ENCODE data around the gene DPM2. TPM values are rescaled to one million over a fixed set of nuclear protein-coding genes. Genes with fewer than 3 reads are reported as not detected.

DPM2 gene
- total and polyA plus RNA-seq, 2 experiments from 2014 or later: 27.0 to 66.5 TPM

DNA sequence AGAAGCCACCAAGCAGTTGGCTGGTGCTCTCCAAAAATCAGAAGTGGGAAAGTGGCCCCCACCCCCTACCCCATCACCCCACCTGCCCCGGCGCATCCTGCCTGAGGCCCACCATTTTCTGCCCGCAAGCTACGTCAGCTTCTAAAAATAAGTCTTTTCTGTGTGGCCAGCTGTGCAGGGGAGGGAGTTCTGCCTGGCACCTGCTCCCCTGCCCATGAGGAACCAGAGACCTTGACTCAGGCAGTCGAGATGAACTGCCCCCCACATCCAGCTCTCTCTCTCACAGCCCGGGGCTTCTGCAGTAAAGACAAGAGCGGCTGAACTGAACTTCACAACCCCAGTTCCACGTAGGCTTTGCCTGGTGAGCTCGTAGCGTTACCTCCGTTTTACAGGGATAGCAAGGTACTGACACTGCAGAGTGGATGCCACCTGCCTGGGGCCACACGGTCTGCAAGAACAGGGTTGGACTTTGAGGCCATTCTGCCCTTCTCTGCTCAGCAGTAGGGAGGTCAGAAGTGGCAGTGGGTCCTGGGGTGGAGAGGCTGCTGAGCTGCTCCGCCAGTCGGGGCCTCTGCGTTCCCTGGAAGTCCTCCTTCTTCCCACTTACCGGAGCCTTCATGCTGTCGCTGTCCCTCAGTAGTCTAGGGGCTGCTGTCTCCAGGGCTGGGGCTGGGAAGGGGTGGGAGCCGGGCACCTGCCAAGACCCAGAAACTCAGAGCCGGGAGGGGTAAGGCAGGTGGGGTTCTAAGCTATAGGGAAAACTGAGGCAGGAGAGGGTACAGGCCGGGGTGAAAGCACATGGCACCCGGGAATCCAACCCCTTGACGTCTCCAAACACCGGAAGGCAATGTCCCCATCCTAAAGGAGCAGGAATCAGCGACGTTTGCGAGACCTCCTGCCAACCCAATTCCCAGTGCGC is 21.6 kb downstream of the DPM2 start:
- peak; percentile 34 for DNase-seq
- peaks cover 22% of the 10 kb centered on the region for H3K79me2 ChIP-seq (ENCODE audit: insufficient read depth)
- peaks cover 33% of the 10 kb centered on the region for H3K4me1 ChIP-seq (ENCODE audit: insufficient read depth)
- H3K27ac ChIP-seq: peak overlapping the region; percentile 22; the same call in 1 of the 2 replicates
- H3K4me2 ChIP-seq (ENCODE audit: unreplicated experiment): peak overlapping the region; percentile 85
- 23 to 30% methylated on average over 24 to 27 of the region's 27 CpGs for WGBS, 2 experiments (ENCODE audit: low coverage in 1 of 2, low lambda C conversion rate in 2 of 2, missing lambda C conversion rate in 2 of 2)
- H3K4me3 ChIP-seq: peak overlapping the region; percentile 76
- no peaks in the 10 kb centered on the region for H3K9me2 ChIP-seq (ENCODE audit: insufficient read depth)
- H3K9ac ChIP-seq: peak overlapping the region; percentile 83
- peaks cover 27% of the 10 kb centered on the region for H3F3A ChIP-seq (ENCODE audit: insufficient read depth)
- peak overlapping the region; percentile 75 for H2AFZ ChIP-seq
- in situ Hi-C loops (cut with MboI): no loop called here
- H4K20me1 ChIP-seq (ENCODE audit: insufficient read depth): no peaks in the 10 kb centered on the region
- H3K27me3 ChIP-seq (replicated peaks; ENCODE audit: insufficient read depth): no peaks in the 10 kb centered on the region
- no peaks in the 10 kb centered on the region; the same call in 1 of the 2 replicates for H3K36me3 ChIP-seq (ENCODE audit: low read depth)
- TF ChIP-seq EZH2 (IDR thresholded peaks at IDR 0.05; ENCODE audit: insufficient read depth, poor library complexity, severe bottlenecking): no peak
- TF ChIP-seq EZH2phosphoT487 (IDR thresholded peaks at IDR 0.05; ENCODE audit: insufficient read depth, low read depth): no peak
- no peaks in the 10 kb centered on the region for H3K9me3 ChIP-seq (ENCODE audit: low read depth)

- Histone ChIP-seq H3K9me3 (ENCODE audit: low read depth) (no peaks in the 10 kb centered on the region), H3K4me3 (no peak overlapping the region), H3K27me3 (replicated peaks; ENCODE audit: insufficient read depth) (no peaks in the 10 kb centered on the region), H3K79me2 (ENCODE audit: insufficient read depth) (peaks cover 26% of the 10 kb centered on the region), H3K4me1 (ENCODE audit: insufficient read depth) (peaks cover 33% of the 10 kb centered on the region), H2AFZ (no peak overlapping the region), H3K27ac (no peak overlapping the region), H3K4me2 (ENCODE audit: unreplicated experiment) (peak overlapping the region; percentile 85), H3K9ac (no peak overlapping the region), H3K36me3 (ENCODE audit: low read depth) (no peaks in the 10 kb centered on the region; the same call in 1 of the 2 replicates), H4K20me1 (ENCODE audit: insufficient read depth) (no peaks in the 10 kb centered on the region), H3K9me2 (ENCODE audit: insufficient read depth) (no peaks in the 10 kb centered on the region), H3F3A (ENCODE audit: insufficient read depth) (peaks cover 25% of the 10 kb centered on the region)
- TF ChIP-seq EZH2phosphoT487 (IDR thresholded peaks at IDR 0.05; ENCODE audit: insufficient read depth, low read depth): no peak
- TF ChIP-seq EZH2 (IDR thresholded peaks at IDR 0.05; ENCODE audit: insufficient read depth, poor library complexity, severe bottlenecking): no peak
- 79 to 82% methylated on average over 5 of the region's 5 CpGs for WGBS, 2 experiments (ENCODE audit: low coverage in 1 of 2, low lambda C conversion rate in 2 of 2, missing lambda C conversion rate in 2 of 2)
- in situ Hi-C loops (cut with MboI): no loop called here
- peak; percentile 25 for DNase-seq
These were observed 22.3 kb downstream of the DPM2 start for GRCh38 chr9:127915325-127915752.

DNA sequence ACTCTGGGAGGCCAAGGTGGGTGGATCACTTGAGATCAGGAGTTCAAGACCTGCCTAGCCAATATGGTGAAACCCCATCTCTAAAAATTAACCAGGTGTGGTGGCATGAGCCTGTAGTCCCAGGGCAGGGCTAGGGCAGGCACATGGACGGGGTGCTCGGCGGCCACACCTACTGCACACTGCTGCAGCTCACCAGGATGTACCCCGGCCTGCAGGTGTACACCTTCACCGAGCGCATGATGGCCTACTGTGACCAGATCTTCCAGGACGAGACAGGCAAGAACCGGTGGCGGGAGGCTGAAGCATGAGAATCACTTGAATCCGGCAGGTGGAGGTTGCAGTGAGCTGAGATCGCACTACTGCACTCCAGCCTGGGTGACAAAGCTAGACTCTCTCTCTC is 24.0 kb downstream of the DPM2 start:
- no peaks in the 10 kb centered on the region for H3K27me3 ChIP-seq (replicated peaks; ENCODE audit: insufficient read depth)
- peaks cover 26% of the 10 kb centered on the region for H3K79me2 ChIP-seq (ENCODE audit: insufficient read depth)
- H3K27ac ChIP-seq: no peak overlapping the region
- H3K9me3 ChIP-seq (ENCODE audit: low read depth): no peaks in the 10 kb centered on the region
- H3K36me3 ChIP-seq (ENCODE audit: low read depth): no peaks in the 10 kb centered on the region; the same call in 1 of the 2 replicates
- H3K4me2 ChIP-seq (ENCODE audit: unreplicated experiment): no peak overlapping the region
- H3F3A ChIP-seq (ENCODE audit: insufficient read depth): peaks cover 15% of the 10 kb centered on the region
- in situ Hi-C loops (cut with MboI): no loop called here
- no peaks in the 10 kb centered on the region for H4K20me1 ChIP-seq (ENCODE audit: insufficient read depth)
- DNase-seq: no peak
- no peaks in the 10 kb centered on the region for H3K9me2 ChIP-seq (ENCODE audit: insufficient read depth)
- no peak overlapping the region for H3K4me3 ChIP-seq
- H3K9ac ChIP-seq: no peak overlapping the region
- peaks cover 19% of the 10 kb centered on the region for H3K4me1 ChIP-seq (ENCODE audit: insufficient read depth)
- no peak overlapping the region for H2AFZ ChIP-seq
- TF ChIP-seq EZH2 (IDR thresholded peaks at IDR 0.05; ENCODE audit: insufficient read depth, poor library complexity, severe bottlenecking) (no peak), EZH2phosphoT487 (IDR thresholded peaks at IDR 0.05; ENCODE audit: insufficient read depth, low read depth) (no peak)
- WGBS, 2 experiments (ENCODE audit: low coverage in 1 of 2, low lambda C conversion rate in 2 of 2, missing lambda C conversion rate in 2 of 2): 98 to 100% methylated on average over 11 of the region's 11 CpGs

DNA sequence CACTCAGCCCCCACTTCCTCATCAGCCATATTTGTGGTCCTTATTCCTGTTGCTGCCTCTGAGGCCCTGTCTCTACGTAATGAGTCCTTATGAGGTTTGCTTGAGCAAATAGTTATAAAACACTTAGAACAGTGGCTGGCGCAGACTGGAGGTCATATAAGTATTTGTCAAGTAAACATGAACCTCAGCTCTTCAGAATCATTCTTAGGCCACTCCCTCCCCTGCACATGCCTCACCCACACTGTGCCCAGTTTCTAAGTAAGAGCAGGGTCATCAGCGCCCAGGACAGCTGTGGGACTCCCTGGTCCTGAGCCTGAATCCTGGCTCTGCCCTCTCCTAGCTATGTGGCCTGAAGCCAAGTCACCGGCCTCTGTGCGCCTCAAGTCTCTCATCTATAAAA is 24.8 kb downstream of the DPM2 start:
- H3K9me3 ChIP-seq (ENCODE audit: low read depth): no peaks in the 10 kb centered on the region
- DNase-seq: no peak
- TF ChIP-seq EZH2phosphoT487 (IDR thresholded peaks at IDR 0.05; ENCODE audit: insufficient read depth, low read depth): no peak
- no peak for TF ChIP-seq EZH2 (IDR thresholded peaks at IDR 0.05; ENCODE audit: insufficient read depth, poor library complexity, severe bottlenecking)
- no peaks in the 10 kb centered on the region for H4K20me1 ChIP-seq (ENCODE audit: insufficient read depth)
- H3K79me2 ChIP-seq (ENCODE audit: insufficient read depth): peaks cover 26% of the 10 kb centered on the region
- no peak overlapping the region for H3K4me3 ChIP-seq
- peaks cover 11% of the 10 kb centered on the region for H3K4me1 ChIP-seq (ENCODE audit: insufficient read depth)
- no peak overlapping the region for H2AFZ ChIP-seq
- H3K36me3 ChIP-seq (ENCODE audit: low read depth): no peaks in the 10 kb centered on the region; the same call in 1 of the 2 replicates
- in situ Hi-C loops (cut with MboI): no loop called here
- no peaks in the 10 kb centered on the region for H3K9me2 ChIP-seq (ENCODE audit: insufficient read depth)
- WGBS, 2 experiments (ENCODE audit: low coverage in 1 of 2, low lambda C conversion rate in 2 of 2, missing lambda C conversion rate in 2 of 2): 84 to 85% methylated on average over 5 of the region's 5 CpGs
- H3K4me2 ChIP-seq (ENCODE audit: unreplicated experiment): no peak overlapping the region
- no peaks in the 10 kb centered on the region for H3K27me3 ChIP-seq (replicated peaks; ENCODE audit: insufficient read depth)
- H3F3A ChIP-seq (ENCODE audit: insufficient read depth): peaks cover 7% of the 10 kb centered on the region
- no peak overlapping the region for H3K27ac ChIP-seq
- H3K9ac ChIP-seq: no peak overlapping the region
